AG04450 (cell line): ENCODE results near the gene PALM. TPM values are rescaled to one million over a fixed set of nuclear protein-coding genes. Genes with fewer than 3 reads are reported as not detected.
A peak's percentile ranks its signal among the peaks of the same experiment; 100 is the strongest.

Experiments
- CTCF ChIA-PET: fragments of 300-600, 350-600 bp; formaldehyde crosslinking; extraction: SDS; loops from one replicate; lab custom pipeline; 2022; ENCODE audit warnings: antibody characterized with exemption, inconsistent platforms; lab: Charles Lee
- POLR2A ChIA-PET: fragments of 350-600 bp; formaldehyde crosslinking; extraction: SDS; loops from one replicate; lab custom pipeline; 2021; ENCODE audit warnings: antibody characterized with exemption, inconsistent platforms; lab: Yijun Ruan, JAX
- DNase-seq: peaks from one replicate; pipeline ENCODE4 v3.0.0-alpha.2; 2011; ENCODE audit warnings: low read depth, low spot score
- H3K27ac ChIP-seq: one replicate; pipeline ENCODE4 v1.5.1; 2012; ENCODE audit warnings: low read depth, low read length, control low read depth
- H3K27me3 ChIP-seq: one replicate; pipeline ENCODE4 v1.6.0; 2012; ENCODE audit warnings: low read length; ENCODE audit not compliant: control insufficient read depth, insufficient read depth
- H3K4me3 ChIP-seq: 2 replicates; pipeline ENCODE4 v1.5.1; 2011; ENCODE audit warnings: mild to moderate bottlenecking, low read depth, low read length, control low read depth
- H3K9me3 ChIP-seq: 2 replicates; pipeline ENCODE4 v1.5.1; 2012; ENCODE audit warnings: low read length; ENCODE audit not compliant: control insufficient read depth, insufficient read depth
- polyA minus RNA-seq: library from RNA; depleted of rRNA, polyadenylated mRNA; stranded (reverse); fragments of >200 nt; gene quantifications from 2 replicates; pipeline ENCODE4 v1.2.3, GENCODE V29; 2011; rRNA and poly(A)+ RNA removed
- polyA plus RNA-seq: library from polyadenylated mRNA; depleted of rRNA; stranded (reverse); fragments of >200 nt; gene quantifications from 2 replicates; pipeline ENCODE4 v1.2.3, GENCODE V29; 2011; rRNA removed
- TF ChIP-seq, protein P1 (sequence below): IDR thresholded peaks from 2 replicates; pipeline ENCODE4 v1.5.1; 2011; ENCODE audit warnings: low read depth, low read length, control low read depth, inconsistent platforms

Gene PALM, protein sequence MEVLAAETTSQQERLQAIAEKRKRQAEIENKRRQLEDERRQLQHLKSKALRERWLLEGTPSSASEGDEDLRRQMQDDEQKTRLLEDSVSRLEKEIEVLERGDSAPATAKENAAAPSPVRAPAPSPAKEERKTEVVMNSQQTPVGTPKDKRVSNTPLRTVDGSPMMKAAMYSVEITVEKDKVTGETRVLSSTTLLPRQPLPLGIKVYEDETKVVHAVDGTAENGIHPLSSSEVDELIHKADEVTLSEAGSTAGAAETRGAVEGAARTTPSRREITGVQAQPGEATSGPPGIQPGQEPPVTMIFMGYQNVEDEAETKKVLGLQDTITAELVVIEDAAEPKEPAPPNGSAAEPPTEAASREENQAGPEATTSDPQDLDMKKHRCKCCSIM
- polyA plus RNA-seq (1.8 and 2.4 TPM in 2 replicates), polyA minus RNA-seq (1.3 and 1.6 TPM in 2 replicates)

DNA sequence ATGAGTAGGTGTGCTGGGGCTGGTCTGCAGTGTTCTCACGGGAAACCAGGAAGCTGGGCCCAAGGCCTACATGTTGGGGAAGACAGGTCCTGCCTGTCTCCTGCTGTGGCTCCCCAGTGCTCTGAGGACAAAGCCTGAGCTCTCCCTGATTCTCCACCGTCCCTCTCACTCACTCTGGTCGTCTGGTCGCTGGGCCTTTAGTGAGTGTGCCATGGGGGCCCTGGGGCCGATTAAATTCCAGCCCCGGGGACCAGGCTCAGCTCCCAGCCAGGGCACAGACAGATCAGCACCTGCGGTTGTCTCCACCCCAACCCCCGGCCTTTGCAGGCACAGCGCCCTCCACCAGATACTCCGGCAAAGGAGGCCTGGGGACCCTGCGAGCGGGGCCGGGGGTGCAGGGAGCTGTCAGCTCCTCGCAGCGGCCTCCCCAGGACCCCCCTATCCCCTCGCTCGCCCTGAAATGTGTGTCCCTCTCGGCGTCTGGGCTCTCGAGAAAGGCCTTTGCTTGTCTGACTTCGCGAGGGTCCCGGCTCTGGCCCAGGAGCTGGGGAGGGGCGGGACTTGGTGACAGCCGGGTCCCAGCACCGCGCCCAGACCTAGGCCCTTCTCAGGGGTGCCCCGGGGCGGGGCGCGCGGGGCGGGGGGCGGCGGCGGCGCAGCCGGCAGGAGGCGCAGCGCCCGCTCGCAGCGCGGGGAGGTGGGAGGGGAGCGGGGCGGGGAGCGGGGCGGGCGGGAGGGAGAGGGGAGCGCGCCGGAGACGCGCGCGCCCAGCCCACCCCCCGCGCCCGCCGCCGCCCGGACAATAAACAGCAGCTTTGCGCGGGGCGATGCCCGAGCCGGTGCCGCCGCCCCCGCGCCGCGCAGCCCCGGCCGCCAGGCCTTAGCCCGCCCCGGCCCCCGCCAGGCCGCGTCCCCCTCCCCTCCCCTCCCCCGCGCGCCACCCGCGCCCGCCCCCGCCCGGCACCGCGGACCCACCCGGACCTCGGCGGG lies at the start of gene PALM:
TSS of gene PALM (plus strand) at position 782 of the 990 bp plus-strand sequence. CDS start 212 bp downstream, outside the sequence.
- TF ChIP-seq, protein P1, sequence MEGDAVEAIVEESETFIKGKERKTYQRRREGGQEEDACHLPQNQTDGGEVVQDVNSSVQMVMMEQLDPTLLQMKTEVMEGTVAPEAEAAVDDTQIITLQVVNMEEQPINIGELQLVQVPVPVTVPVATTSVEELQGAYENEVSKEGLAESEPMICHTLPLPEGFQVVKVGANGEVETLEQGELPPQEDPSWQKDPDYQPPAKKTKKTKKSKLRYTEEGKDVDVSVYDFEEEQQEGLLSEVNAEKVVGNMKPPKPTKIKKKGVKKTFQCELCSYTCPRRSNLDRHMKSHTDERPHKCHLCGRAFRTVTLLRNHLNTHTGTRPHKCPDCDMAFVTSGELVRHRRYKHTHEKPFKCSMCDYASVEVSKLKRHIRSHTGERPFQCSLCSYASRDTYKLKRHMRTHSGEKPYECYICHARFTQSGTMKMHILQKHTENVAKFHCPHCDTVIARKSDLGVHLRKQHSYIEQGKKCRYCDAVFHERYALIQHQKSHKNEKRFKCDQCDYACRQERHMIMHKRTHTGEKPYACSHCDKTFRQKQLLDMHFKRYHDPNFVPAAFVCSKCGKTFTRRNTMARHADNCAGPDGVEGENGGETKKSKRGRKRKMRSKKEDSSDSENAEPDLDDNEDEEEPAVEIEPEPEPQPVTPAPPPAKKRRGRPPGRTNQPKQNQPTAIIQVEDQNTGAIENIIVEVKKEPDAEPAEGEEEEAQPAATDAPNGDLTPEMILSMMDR, result no peak
- peaks cover 21% of the 10 kb centered on the region for H3K27me3 ChIP-seq
- H3K4me3 ChIP-seq, result peak within 1 kb of the TSS; percentile 53
- H3K9me3 ChIP-seq, result peaks cover 15% of the 10 kb centered on the region
- H3K27ac ChIP-seq, result no peak within 1 kb of the TSS
- DNase-seq, result no peak
- ChIA-PET POLR2A (interaction anchor here (0.6 kb wide), 1 partner anchor 45 kb away, joined by 3 read pairs; no protein-coding TSS in a partner anchor), CTCF (interaction anchor here (0.6 to 0.7 kb wide), 2 partner anchors 26 to 28 kb away, joined by 3 to 4 read pairs; no protein-coding TSS in a partner anchor)

DNA sequence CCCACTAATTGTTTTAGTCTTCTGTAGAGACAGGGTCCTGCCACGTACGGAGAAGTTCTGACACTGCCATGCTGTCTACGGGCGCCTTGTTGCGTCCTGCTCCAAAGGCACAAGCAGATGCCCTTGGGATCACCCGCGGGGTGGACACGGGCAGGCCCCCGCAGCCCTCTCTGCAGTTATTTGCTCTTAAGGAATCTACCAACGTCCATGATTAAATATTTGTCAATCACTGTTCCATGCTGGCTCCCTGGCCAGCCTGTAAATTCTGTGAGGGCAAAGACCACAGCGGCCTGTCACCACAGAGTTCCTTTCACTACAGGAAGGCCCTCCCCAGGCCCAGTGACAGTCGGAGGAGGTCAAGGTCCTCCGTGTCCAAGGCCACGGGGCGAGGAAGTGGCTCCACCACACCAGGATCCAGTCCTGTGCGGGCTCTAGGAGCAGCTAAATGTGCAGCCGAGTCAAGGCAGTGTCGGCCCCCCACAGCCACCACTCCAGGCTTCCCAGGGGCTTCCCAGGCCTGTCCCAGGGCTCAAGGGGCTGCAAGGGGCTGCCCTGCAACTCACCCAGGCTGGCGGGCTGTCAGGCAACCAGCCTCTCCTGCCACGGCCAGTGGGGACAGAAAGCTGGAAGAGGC lies 47.8 kb upstream of the PALM start:
- POLR2A ChIA-PET, result no interaction called here
- TF ChIP-seq, protein P1, result no peak
- DNase-seq, result no peak
- H3K4me3 ChIP-seq, result peak overlapping the region; percentile 83
- CTCF ChIA-PET, result no interaction called here
- H3K9me3 ChIP-seq, result peaks cover 4% of the 10 kb centered on the region; the same call in 1 of the 2 replicates
- no peaks in the 10 kb centered on the region for H3K27me3 ChIP-seq
- no peak overlapping the region for H3K27ac ChIP-seq

DNA sequence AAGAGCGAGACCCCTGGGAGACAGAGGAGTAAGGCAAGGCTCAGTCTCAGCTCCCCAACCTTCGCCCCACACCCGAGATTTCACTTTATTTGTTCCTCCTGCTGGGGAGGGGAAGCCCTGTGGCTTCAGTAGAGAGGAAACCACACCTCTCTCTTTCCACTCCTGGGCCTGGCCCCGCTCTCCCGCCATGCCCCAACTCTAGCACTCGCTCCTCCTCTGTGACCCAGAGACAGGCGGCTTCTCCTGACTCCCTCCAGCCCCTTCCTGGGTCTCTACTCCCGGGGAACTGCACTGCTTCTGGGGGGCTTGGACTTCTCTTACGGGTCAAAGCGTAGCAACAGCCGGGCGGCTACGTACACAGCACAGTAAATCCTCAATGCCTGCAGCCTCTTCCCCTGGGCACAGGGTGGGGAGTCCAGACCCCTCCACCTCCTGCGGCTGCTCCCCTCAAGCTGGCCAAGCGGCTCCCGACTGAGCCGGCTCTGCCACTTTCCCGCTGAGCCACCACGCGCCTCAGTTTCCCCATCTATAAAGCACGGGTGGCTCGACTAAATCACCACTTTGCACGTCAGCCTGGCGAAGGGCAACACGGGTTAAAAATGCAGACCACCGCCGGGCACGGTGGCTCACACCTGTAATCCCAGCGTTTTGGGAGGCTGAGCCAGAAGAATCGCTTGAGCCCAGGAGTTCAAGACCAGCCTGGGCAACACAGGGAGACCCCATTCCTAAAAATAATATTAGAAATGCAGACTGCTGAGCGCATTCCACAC lies 47.1 kb upstream of the PALM start:
- ChIA-PET POLR2A (no interaction called here), CTCF (no interaction called here)
- DNase-seq, result no peak
- TF ChIP-seq, protein P1, result no peak
- Histone ChIP-seq H3K27ac (no peak overlapping the region), H3K4me3 (peak overlapping the region; percentile 83), H3K9me3 (peaks cover 5% of the 10 kb centered on the region), H3K27me3 (no peaks in the 10 kb centered on the region)

DNA sequence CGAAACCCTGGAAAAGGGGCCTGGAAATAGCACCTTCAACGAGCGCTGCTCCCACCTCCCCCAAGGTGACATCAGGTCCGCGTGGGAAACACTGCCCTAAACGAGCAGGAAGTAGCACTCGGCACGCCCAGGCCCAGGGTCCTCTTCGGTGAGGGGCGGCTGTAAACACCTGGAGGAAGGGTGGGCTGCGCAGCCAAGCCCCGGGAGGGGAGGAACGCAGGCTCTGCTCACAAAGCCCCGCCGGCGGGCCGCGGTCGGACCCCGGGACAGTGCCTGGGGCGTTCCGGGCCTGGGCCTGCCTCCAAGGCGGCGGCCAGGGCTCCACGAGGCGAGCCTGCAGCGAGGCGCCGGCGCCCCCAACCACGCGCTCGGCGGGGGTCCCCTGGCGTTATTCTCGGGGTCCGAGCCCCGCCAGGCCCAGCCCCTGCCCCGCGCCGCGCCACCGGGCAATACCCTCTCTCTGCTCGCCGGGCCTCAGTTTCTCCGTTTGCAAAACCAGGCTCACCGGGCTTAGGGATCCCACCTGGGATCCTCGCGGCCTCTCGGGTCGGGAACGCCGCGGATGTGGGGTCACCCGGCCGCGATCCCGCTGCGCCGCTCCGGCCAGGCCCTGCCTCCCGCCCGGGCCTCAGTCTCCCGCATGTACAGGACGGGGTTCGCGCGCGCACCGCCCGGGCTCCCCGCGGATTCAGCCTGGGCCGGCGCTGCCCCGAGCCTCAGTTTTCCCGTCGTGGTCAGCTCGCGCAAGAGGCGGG lies 46.4 kb upstream of the PALM start:
- Histone ChIP-seq H3K27ac (no peak overlapping the region), H3K4me3 (peak overlapping the region; percentile 83), H3K27me3 (no peaks in the 10 kb centered on the region), H3K9me3 (peaks cover 13% of the 10 kb centered on the region)
- ChIA-PET POLR2A (interaction anchor here (0.6 to 1.8 kb wide), 4 partner anchors 13 to 111 kb away, joined by 3 to 5 read pairs (median 4); partner anchors contain the start of gene BSG), CTCF (interaction anchor here (1.4 kb wide), 1 partner anchor 72 kb away, joined by 6 read pairs; no protein-coding TSS in a partner anchor)
- no peak for DNase-seq
- TF ChIP-seq, protein P1, result no peak
